Measurements from ENCODE around the gene ADAM22. TPM values are rescaled to one million over a fixed set of nuclear protein-coding genes. Genes with fewer than 3 reads are reported as not detected.

Gene ADAM22
- total and polyA plus RNA-seq, 10 of the 15 experiments (the other 5 are each of a cell fraction or from before 2014, with no cell fraction given), result 1.4 to 24.5 (median 7.6) TPM

- peaks cover 0 to 4% of the 10 kb centered on the region in 2 experiments; a peak in 1 of 4 replicates for H3K36me3 ChIP-seq (ENCODE audit: control insufficient read depth in 2 of 2, insufficient read depth in 2 of 2, low read length in 1 of 2)
- WGBS (ENCODE audit: insufficient coverage, insufficient replicate concordance, low lambda C conversion rate, missing lambda C conversion rate), result 64% methylated on average over 2 of the region's 2 CpGs
- TF ChIP-seq ZBTB33 (IDR thresholded peaks at IDR 0.05) (no peak), ESRRA (IDR thresholded peaks at IDR 0.05; ENCODE audit: low read length) (no peak), POLR2AphosphoS2 (IDR thresholded peaks at IDR 0.05; ENCODE audit: low read depth, low read length) (no peak), ZBTB40 (IDR thresholded peaks at IDR 0.05; ENCODE audit: borderline replicate concordance) (no peak), IRF4 (IDR thresholded peaks at IDR 0.05; ENCODE audit: low read depth, low read length) (no peak), GATAD2B (conservative IDR thresholded peaks at IDR 0.05; ENCODE audit: low read depth) (no peak), CREM (IDR thresholded peaks at IDR 0.05; ENCODE audit: low read depth) (no peak), HDAC2 (IDR thresholded peaks at IDR 0.05) (no peak), MYC (IDR thresholded peaks at IDR 0.05; ENCODE audit: insufficient read depth, insufficient read length, insufficient replicate concordance, low read length, severe bottlenecking) (no peak), BACH1 (IDR thresholded peaks at IDR 0.05; ENCODE audit: borderline replicate concordance) (no peak), KDM1A (IDR thresholded peaks at IDR 0.05; ENCODE audit: borderline replicate concordance) (no peak), SUPT20H (IDR thresholded peaks at IDR 0.05; ENCODE audit: borderline replicate concordance, control insufficient read depth, low read depth, low read length) (no peak), NKRF (conservative IDR thresholded peaks at IDR 0.05) (no peak), EP300 (IDR thresholded peaks at IDR 0.05; ENCODE audit: borderline replicate concordance in 1 of 2, control insufficient read depth in 1 of 2, low read depth in 2 of 2, low read length in 2 of 2) (no peak), SRF (IDR thresholded peaks at IDR 0.05; ENCODE audit: low read depth in 2 of 2, low read length in 2 of 2) (no peak), ZBED1 (IDR thresholded peaks at IDR 0.05; ENCODE audit: borderline replicate concordance) (no peak), RAD51 (IDR thresholded peaks at IDR 0.05) (no peak)
Observed at GRCh38 chr7:88014581-88014980, 80.5 kb downstream of the ADAM22 start.

More at GRCh38 chr7:88014581-88014980, 80.5 kb downstream of the ADAM22 start:
- Histone ChIP-seq H2AFZ (ENCODE audit: control insufficient read depth, low read depth, low read length) (no peak overlapping the region), H3K27me3 (replicated peaks in 1 of 2; ENCODE audit: control insufficient read depth in 2 of 2, insufficient read depth in 2 of 2, low read length in 1 of 2) (no peaks in the 10 kb centered on the region), H4K20me1 (ENCODE audit: control insufficient read depth, insufficient read depth) (no peaks in the 10 kb centered on the region), H3K9ac (ENCODE audit: control insufficient read depth, insufficient read depth, low read length) (no peak overlapping the region), H3K4me1 (ENCODE audit: control insufficient read depth, insufficient read depth, low read length) (no peaks in the 10 kb centered on the region), H3K4me2 (ENCODE audit: control insufficient read depth, insufficient read depth) (no peak overlapping the region), H3K9me3 (replicated peaks; ENCODE audit: control insufficient read depth, insufficient read depth, low read length) (no peaks in the 10 kb centered on the region), H3K4me3 (no peak overlapping the region), H3K79me2 (ENCODE audit: control insufficient read depth, insufficient read depth, low read length) (no peaks in the 10 kb centered on the region), H3K27ac (ENCODE audit: control insufficient read depth, insufficient read depth) (no peak overlapping the region)
- FAIRE-seq (no peak), DNase-seq (ENCODE audit: low read depth, low spot score) (no peak), ATAC-seq (no peak)
- ChIA-PET CTCF (interaction anchor here (0.6 kb wide), 1 partner anchor 128 kb away, joined by 3 read pairs; no protein-coding TSS in a partner anchor), POLR2A (interaction anchor here (0.6 kb wide), 1 partner anchor 76 kb away, joined by 4 read pairs; no protein-coding TSS in a partner anchor), RAD21 (ENCODE audit: unreplicated experiment) (no interaction called here), SMC1A (ENCODE audit: uncharacterized antibody, unreplicated experiment) (interaction anchor here (1.4 to 3.1 kb wide), 3 partner anchors 12 to 75 kb away, joined by 3 to 12 read pairs (median 4); no protein-coding TSS in a partner anchor)
- BruUV-seq (replicated peaks), result no TSS peak
- intact Hi-C loops (cut with micrococcal nuclease; ENCODE audit: unreplicated experiment), result no loop called here
- in situ Hi-C loops (cut with MboI), result no loop called here

Data from GM12878 (cell line).